GM19324 (cell line): ENCODE results near the gene ARSG.
"Not testable (repeated sequence)": the region's sequence is repeated elsewhere in the genome, so short reads cannot be mapped to it uniquely, and the experiment has no call there.

Experiments
- ATAC-seq: cut with Tn5 transposase; IDR thresholded peaks from one replicate; pipeline ENCODE4 v1.9.1; 2021; ENCODE audit warnings: mild to moderate bottlenecking, moderate library complexity; ENCODE audit not compliant: unreplicated experiment, low FRiP score

The ARSG gene

GRCh38 chr17:68276339-68276738, 15.0 kb upstream of the ARSG start:
- ATAC-seq: not testable (repeated sequence)

GRCh38 chr17:68277807-68278206, 13.5 kb upstream of the ARSG start:
- ATAC-seq: no peak

GRCh38 chr17:68281965-68282364, 9.3 kb upstream of the ARSG start:
- not testable (repeated sequence) for ATAC-seq

GRCh38 chr17:68288375-68288774, 2.9 kb upstream of the ARSG start:
- no peak for ATAC-seq

- ATAC-seq: no peak
Observed at GRCh38 chr17:68288804-68289203, 2.5 kb upstream of the ARSG start.

- no peak for ATAC-seq
Observed at GRCh38 chr17:68289473-68289872, 1.8 kb upstream of the ARSG start.

- no peak for ATAC-seq
Observed at GRCh38 chr17:68289936-68290267, 1.4 kb upstream of the ARSG start.

- no peak for ATAC-seq
Observed at GRCh38 chr17:68290268-68290954, 884 bp upstream of the ARSG start.

- peak; percentile 67 for ATAC-seq
Observed at GRCh38 chr17:68291836-68292688, 767 bp downstream of the ARSG start.

GRCh38 chr17:68292689-68293040, 1.4 kb downstream of the ARSG start:
- no peak for ATAC-seq

- no peak for ATAC-seq
Observed at GRCh38 chr17:68293490-68294195, 2.3 kb downstream of the ARSG start.

- ATAC-seq: no peak
Observed at GRCh38 chr17:68294196-68294555, 2.9 kb downstream of the ARSG start.

- ATAC-seq: no peak
Observed at GRCh38 chr17:68294617-68295016, 3.3 kb downstream of the ARSG start.

GRCh38 chr17:68295086-68295485, 3.8 kb downstream of the ARSG start:
- ATAC-seq: no peak

GRCh38 chr17:68296217-68297191, 5.2 kb downstream of the ARSG start:
- no peak for ATAC-seq

GRCh38 chr17:68297195-68297594, 5.9 kb downstream of the ARSG start:
- no peak for ATAC-seq

- no peak for ATAC-seq
Observed at GRCh38 chr17:68298601-68299000, 7.3 kb downstream of the ARSG start.

- no peak for ATAC-seq
Observed at GRCh38 chr17:68299817-68300216, 8.5 kb downstream of the ARSG start.

- ATAC-seq: no peak
Observed at GRCh38 chr17:68301438-68301959, 10.2 kb downstream of the ARSG start.

GRCh38 chr17:68302066-68302564, 10.8 kb downstream of the ARSG start:
- ATAC-seq: no peak
